GM23338 (cell line): ENCODE data around the gene DYSF. TPM values are rescaled to one million over a fixed set of nuclear protein-coding genes. Genes with fewer than 3 reads are reported as not detected.

ENCODE experiments used
- ATAC-seq: fragments of 200-7000 bp; cut with Tn5 transposase; 3 replicates; pipeline ENCODE4 v1.9.1; 2020
- DNase-seq: peaks from one replicate; pipeline ENCODE4 v3.0.0-alpha.2; 2015; ENCODE audit warnings: low spot score
- H2AFZ ChIP-seq: fragments of 200-600 bp; sonication (generic); 2 replicates; pipeline ENCODE4 v1.8.0; 2016; ENCODE audit warnings: antibody characterized with exemption, mild to moderate bottlenecking, moderate library complexity
- H3F3A ChIP-seq: fragments of 200-600 bp; sonication (generic); replicated peaks from 2 replicates; pipeline ENCODE4 v1.8.0; 2017; ENCODE audit warnings: antibody characterized with exemption, mixed run types, low read depth
- H3K27ac ChIP-seq: fragments of 200-600 bp; sonication (generic); 2 replicates; pipeline ENCODE4 v1.6.1; 2016; ENCODE audit warnings: low read depth
- H3K27me3 ChIP-seq: fragments of 200-600 bp; sonication (generic); 2 replicates; pipeline ENCODE4 v1.8.0; 2016; ENCODE audit warnings: mild to moderate bottlenecking, mixed run types, moderate library complexity; ENCODE audit not compliant: insufficient read depth
- H3K36me3 ChIP-seq: fragments of 200-600 bp; sonication (generic); 2 replicates; pipeline ENCODE4 v1.8.0; 2016; ENCODE audit warnings: mild to moderate bottlenecking; ENCODE audit not compliant: insufficient read depth
- H3K4me1 ChIP-seq: fragments of 200-600 bp; sonication (generic); 2 replicates; pipeline ENCODE4 v1.8.0; 2016; ENCODE audit warnings: mild to moderate bottlenecking, moderate library complexity; ENCODE audit not compliant: insufficient read depth
- H3K4me2 ChIP-seq: fragments of 200-600 bp; sonication (generic); 2 replicates; pipeline ENCODE4 v1.7.1; 2017; ENCODE audit warnings: mixed run types
- H3K4me3 ChIP-seq: fragments of 200-600 bp; sonication (generic); 2 replicates; pipeline ENCODE4 v1.6.1; 2016; ENCODE audit warnings: mixed run types
- H3K79me2 ChIP-seq: fragments of 200-600 bp; sonication (generic); replicated peaks from 2 replicates; pipeline ENCODE4 v1.8.0; 2017; ENCODE audit warnings: mild to moderate bottlenecking; ENCODE audit not compliant: insufficient read depth
- H3K9me2 ChIP-seq: fragments of 200-600 bp; sonication (generic); 2 replicates; pipeline ENCODE4 v1.8.0; 2017; ENCODE audit not compliant: insufficient read depth
- H4K20me1 ChIP-seq: fragments of 200-600 bp; sonication (generic); replicated peaks from 2 replicates; pipeline ENCODE4 v1.8.0; 2017; ENCODE audit warnings: mild to moderate bottlenecking; ENCODE audit not compliant: insufficient read depth
- H3K27ac Mint-ChIP-seq: 2 replicates; pipeline ENCODE4 v1.8.0; 2020; ENCODE audit warnings: inconsistent platforms, mild to moderate bottlenecking, moderate library complexity, mixed read lengths
- H3K27me3 Mint-ChIP-seq: 3 replicates; pipeline ENCODE4 v1.8.0; 2022; ENCODE audit warnings: low read depth, mild to moderate bottlenecking, moderate library complexity, mixed read lengths, inconsistent platforms; ENCODE audit not compliant: insufficient read depth, poor library complexity
- H3K36me3 Mint-ChIP-seq: 3 replicates; pipeline ENCODE4 v1.8.0; 2021; ENCODE audit warnings: low read depth, mild to moderate bottlenecking, inconsistent platforms, moderate library complexity, mixed read lengths
- H3K4me1 Mint-ChIP-seq: 3 replicates; pipeline ENCODE4 v1.8.0; 2020; ENCODE audit warnings: mild to moderate bottlenecking, inconsistent platforms, mixed read lengths
- H3K4me3 Mint-ChIP-seq: 3 replicates; pipeline ENCODE4 v1.8.0; 2021; ENCODE audit warnings: moderate library complexity, mild to moderate bottlenecking, inconsistent platforms, mixed read lengths
- H3K9me3 Mint-ChIP-seq: 3 replicates; pipeline ENCODE4 v1.8.0; 2020; ENCODE audit warnings: moderate library complexity, mild to moderate bottlenecking, inconsistent platforms, mixed read lengths
- CREB1 ChIP-seq: fragments of 250-450 bp; sonication (Bioruptor Pico); IDR thresholded peaks from 2 replicates; pipeline ENCODE4 v1.5.0; 2020; ENCODE audit warnings: low read depth, mild to moderate bottlenecking, moderate library complexity
- EZH2 ChIP-seq: fragments of 200-600 bp; sonication (generic); IDR thresholded peaks from one replicate; pipeline ENCODE4 v1.8.0; 2017; ENCODE audit warnings: antibody characterized with exemption, mild to moderate bottlenecking, low read depth; ENCODE audit not compliant: unreplicated experiment
- EZH2phosphoT487 ChIP-seq: fragments of 200-600 bp; sonication (generic); IDR thresholded peaks from one replicate; pipeline ENCODE4 v1.8.1; 2018; ENCODE audit warnings: antibody characterized with exemption; ENCODE audit not compliant: unreplicated experiment
- JUNB ChIP-seq: IDR thresholded peaks from one replicate; pipeline ENCODE4 v1.6.1; 2016; ENCODE audit warnings: antibody characterized with exemption; ENCODE audit not compliant: unreplicated experiment
- POLR2AphosphoS5 ChIP-seq: IDR thresholded peaks from 2 replicates; pipeline ENCODE4 v1.6.1; 2016; ENCODE audit warnings: antibody characterized with exemption, low read depth
- STAT1 ChIP-seq: IDR thresholded peaks from one replicate; pipeline ENCODE4 v1.6.1; 2016; ENCODE audit warnings: antibody characterized with exemption; ENCODE audit not compliant: unreplicated experiment
- ZNF114 ChIP-seq: fragments of 250-450 bp; sonication (Bioruptor Pico); IDR thresholded peaks from 2 replicates; pipeline ENCODE4 v1.5.0; 2020; ENCODE audit warnings: mild to moderate bottlenecking, moderate library complexity
- ZNF331 ChIP-seq: fragments of 250-450 bp; sonication (Bioruptor Pico); IDR thresholded peaks from 2 replicates; pipeline ENCODE4 v1.5.0; 2020; ENCODE audit warnings: low read depth, mild to moderate bottlenecking, moderate library complexity
- polyA plus RNA-seq: library from polyadenylated mRNA; unstranded; fragments of >200 nt; fragmentation: Nextera tagmentation; extraction: Ambion mirVana; gene quantifications from 2 replicates; pipeline ENCODE4 v1.2.1, GENCODE V29; 2016
- total RNA-seq: library from RNA; depleted of rRNA; stranded (reverse); fragments of >200 nt; shearing (Covaris generic); gene quantifications from 2 replicates; pipeline ENCODE4 v1.2.3, GENCODE V29; 2014
- TF ChIP-seq, protein P1 (sequence below), 2 experiments: fragments of 200-600 bp in 1 of 2; sonication (generic) in 1 of 2; conservative IDR thresholded peaks; 2 replicates each; pipeline versions ENCODE4 v1.5.1 to v1.6.1; 2016 to 2017; ENCODE audit warnings: antibody characterized with exemption in 2 of 2, low read depth in 2 of 2, mild to moderate bottlenecking in 2 of 2, moderate library complexity in 1 of 2
- TF ChIP-seq, protein P2 (sequence below): IDR thresholded peaks from one replicate; pipeline ENCODE4 v1.6.1; 2018; ENCODE audit warnings: antibody characterized with exemption; ENCODE audit not compliant: unreplicated experiment
- TF ChIP-seq, protein P3 (sequence below): fragments of 250-450 bp; sonication (Bioruptor Pico); IDR thresholded peaks from 2 replicates; pipeline ENCODE4 v1.5.0; 2020; ENCODE audit warnings: mild to moderate bottlenecking, moderate library complexity
- TF ChIP-seq, protein P4 (sequence below): IDR thresholded peaks from 2 replicates; pipeline ENCODE4 v1.6.1; 2016; ENCODE audit warnings: antibody characterized with exemption

Gene DYSF
- total and polyA plus RNA-seq, 2 experiments from 2014 or later, result 7.3 to 21.3 TPM

DNA sequence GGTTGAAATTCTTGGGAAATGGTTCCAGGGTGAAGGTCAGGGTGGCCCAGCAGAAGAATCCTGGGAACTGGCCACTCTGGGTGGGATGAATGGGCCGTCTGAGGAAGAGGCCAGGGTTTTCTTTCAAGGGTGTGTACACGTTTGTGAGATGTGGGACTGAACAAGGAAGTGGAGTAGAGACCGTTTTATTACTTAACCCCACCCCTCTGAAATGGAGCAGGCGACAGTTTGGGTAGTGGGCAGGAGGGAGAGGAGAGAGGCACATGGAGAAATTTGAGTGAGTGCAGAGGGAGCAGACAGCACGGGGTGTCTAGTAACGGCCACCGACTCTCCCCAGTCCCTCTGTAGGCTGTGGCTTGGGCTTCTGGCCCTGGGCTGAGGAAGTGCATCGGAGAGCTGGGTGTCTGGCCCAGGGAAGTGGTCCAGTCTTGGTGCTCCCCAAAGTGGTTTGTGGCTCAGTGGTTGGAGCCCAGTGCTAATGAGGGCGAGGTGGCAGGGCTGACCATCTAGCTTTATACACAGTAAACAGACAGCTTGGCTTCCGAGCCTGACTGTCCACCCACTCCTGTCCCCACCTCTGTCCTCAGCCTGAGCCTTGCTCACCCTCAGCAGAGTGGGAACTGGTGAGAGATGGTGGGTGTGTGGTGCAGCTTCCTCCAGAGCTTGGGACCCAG lies 135.3 kb downstream of the DYSF start:
- H3K27ac ChIP-seq, result no peak overlapping the region
- no peak for ATAC-seq
- H3K4me3 Mint-ChIP-seq, result no peak overlapping the region

More for the DNA sequence above, 135.3 kb downstream of the DYSF start:
- Histone ChIP-seq H4K20me1 (0 out of 2 replicates have a peak, but pooled peaks cover 3% of the 10 kb centered on the region), H3K4me3 (no peak overlapping the region), H3F3A (no peaks in the 10 kb centered on the region), H2AFZ (no peak overlapping the region), H3K79me2 (no peaks in the 10 kb centered on the region), H3K27me3 (no peaks in the 10 kb centered on the region), H3K36me3 (no peaks in the 10 kb centered on the region), H3K4me2 (no peak overlapping the region), H3K9me2 (no peaks in the 10 kb centered on the region), H3K4me1 (no peaks in the 10 kb centered on the region)
- Mint-ChIP-seq H3K4me1 (peaks cover 24% of the 10 kb centered on the region), H3K9me3 (no peaks in the 10 kb centered on the region), H3K36me3 (peaks cover 7% of the 10 kb centered on the region; the same call in 2 of the 3 replicates), H3K27me3 (no peaks in the 10 kb centered on the region), H3K27ac (no peak overlapping the region)
- no peak for DNase-seq
- TF ChIP-seq EZH2 (no peak), ZNF331 (no peak), JUNB (no peak), CREB1 (no peak), ZNF114 (no peak), POLR2AphosphoS5 (no peak), EZH2phosphoT487 (no peak), STAT1 (no peak)
- TF ChIP-seq, protein P1, sequence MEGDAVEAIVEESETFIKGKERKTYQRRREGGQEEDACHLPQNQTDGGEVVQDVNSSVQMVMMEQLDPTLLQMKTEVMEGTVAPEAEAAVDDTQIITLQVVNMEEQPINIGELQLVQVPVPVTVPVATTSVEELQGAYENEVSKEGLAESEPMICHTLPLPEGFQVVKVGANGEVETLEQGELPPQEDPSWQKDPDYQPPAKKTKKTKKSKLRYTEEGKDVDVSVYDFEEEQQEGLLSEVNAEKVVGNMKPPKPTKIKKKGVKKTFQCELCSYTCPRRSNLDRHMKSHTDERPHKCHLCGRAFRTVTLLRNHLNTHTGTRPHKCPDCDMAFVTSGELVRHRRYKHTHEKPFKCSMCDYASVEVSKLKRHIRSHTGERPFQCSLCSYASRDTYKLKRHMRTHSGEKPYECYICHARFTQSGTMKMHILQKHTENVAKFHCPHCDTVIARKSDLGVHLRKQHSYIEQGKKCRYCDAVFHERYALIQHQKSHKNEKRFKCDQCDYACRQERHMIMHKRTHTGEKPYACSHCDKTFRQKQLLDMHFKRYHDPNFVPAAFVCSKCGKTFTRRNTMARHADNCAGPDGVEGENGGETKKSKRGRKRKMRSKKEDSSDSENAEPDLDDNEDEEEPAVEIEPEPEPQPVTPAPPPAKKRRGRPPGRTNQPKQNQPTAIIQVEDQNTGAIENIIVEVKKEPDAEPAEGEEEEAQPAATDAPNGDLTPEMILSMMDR (conservative IDR thresholded peaks at IDR 0.05; ENCODE audit: low read depth in 2 of 2), result no peak
- TF ChIP-seq, protein P2, sequence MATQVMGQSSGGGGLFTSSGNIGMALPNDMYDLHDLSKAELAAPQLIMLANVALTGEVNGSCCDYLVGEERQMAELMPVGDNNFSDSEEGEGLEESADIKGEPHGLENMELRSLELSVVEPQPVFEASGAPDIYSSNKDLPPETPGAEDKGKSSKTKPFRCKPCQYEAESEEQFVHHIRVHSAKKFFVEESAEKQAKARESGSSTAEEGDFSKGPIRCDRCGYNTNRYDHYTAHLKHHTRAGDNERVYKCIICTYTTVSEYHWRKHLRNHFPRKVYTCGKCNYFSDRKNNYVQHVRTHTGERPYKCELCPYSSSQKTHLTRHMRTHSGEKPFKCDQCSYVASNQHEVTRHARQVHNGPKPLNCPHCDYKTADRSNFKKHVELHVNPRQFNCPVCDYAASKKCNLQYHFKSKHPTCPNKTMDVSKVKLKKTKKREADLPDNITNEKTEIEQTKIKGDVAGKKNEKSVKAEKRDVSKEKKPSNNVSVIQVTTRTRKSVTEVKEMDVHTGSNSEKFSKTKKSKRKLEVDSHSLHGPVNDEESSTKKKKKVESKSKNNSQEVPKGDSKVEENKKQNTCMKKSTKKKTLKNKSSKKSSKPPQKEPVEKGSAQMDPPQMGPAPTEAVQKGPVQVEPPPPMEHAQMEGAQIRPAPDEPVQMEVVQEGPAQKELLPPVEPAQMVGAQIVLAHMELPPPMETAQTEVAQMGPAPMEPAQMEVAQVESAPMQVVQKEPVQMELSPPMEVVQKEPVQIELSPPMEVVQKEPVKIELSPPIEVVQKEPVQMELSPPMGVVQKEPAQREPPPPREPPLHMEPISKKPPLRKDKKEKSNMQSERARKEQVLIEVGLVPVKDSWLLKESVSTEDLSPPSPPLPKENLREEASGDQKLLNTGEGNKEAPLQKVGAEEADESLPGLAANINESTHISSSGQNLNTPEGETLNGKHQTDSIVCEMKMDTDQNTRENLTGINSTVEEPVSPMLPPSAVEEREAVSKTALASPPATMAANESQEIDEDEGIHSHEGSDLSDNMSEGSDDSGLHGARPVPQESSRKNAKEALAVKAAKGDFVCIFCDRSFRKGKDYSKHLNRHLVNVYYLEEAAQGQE, result no peak
- TF ChIP-seq, protein P3, sequence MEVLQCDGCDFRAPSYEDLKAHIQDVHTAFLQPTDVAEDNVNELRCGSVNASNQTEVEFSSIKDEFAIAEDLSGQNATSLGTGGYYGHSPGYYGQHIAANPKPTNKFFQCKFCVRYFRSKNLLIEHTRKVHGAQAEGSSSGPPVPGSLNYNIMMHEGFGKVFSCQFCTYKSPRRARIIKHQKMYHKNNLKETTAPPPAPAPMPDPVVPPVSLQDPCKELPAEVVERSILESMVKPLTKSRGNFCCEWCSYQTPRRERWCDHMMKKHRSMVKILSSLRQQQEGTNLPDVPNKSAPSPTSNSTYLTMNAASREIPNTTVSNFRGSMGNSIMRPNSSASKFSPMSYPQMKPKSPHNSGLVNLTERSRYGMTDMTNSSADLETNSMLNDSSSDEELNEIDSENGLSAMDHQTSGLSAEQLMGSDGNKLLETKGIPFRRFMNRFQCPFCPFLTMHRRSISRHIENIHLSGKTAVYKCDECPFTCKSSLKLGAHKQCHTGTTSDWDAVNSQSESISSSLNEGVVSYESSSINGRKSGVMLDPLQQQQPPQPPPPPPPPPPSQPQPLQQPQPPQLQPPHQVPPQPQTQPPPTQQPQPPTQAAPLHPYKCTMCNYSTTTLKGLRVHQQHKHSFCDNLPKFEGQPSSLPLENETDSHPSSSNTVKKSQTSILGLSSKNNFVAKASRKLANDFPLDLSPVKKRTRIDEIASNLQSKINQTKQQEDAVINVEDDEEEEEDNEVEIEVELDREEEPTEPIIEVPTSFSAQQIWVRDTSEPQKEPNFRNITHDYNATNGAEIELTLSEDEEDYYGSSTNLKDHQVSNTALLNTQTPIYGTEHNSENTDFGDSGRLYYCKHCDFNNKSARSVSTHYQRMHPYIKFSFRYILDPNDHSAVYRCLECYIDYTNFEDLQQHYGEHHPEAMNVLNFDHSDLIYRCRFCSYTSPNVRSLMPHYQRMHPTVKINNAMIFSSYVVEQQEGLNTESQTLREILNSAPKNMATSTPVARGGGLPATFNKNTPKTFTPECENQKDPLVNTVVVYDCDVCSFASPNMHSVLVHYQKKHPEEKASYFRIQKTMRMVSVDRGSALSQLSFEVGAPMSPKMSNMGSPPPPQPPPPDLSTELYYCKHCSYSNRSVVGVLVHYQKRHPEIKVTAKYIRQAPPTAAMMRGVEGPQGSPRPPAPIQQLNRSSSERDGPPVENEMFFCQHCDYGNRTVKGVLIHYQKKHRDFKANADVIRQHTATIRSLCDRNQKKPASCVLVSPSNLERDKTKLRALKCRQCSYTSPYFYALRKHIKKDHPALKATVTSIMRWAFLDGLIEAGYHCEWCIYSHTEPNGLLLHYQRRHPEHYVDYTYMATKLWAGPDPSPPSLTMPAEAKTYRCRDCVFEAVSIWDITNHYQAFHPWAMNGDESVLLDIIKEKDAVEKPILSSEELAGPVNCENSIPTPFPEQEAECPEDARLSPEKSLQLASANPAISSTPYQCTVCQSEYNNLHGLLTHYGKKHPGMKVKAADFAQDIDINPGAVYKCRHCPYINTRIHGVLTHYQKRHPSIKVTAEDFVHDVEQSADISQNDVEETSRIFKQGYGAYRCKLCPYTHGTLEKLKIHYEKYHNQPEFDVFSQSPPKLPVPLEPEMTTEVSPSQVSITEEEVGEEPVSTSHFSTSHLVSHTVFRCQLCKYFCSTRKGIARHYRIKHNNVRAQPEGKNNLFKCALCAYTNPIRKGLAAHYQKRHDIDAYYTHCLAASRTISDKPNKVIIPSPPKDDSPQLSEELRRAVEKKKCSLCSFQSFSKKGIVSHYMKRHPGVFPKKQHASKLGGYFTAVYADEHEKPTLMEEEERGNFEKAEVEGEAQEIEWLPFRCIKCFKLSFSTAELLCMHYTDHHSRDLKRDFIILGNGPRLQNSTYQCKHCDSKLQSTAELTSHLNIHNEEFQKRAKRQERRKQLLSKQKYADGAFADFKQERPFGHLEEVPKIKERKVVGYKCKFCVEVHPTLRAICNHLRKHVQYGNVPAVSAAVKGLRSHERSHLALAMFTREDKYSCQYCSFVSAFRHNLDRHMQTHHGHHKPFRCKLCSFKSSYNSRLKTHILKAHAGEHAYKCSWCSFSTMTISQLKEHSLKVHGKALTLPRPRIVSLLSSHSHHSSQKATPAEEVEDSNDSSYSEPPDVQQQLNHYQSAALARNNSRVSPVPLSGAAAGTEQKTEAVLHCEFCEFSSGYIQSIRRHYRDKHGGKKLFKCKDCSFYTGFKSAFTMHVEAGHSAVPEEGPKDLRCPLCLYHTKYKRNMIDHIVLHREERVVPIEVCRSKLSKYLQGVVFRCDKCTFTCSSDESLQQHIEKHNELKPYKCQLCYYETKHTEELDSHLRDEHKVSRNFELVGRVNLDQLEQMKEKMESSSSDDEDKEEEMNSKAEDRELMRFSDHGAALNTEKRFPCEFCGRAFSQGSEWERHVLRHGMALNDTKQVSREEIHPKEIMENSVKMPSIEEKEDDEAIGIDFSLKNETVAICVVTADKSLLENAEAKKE (CRISPR knock-in tag), result no peak
- TF ChIP-seq, protein P4, sequence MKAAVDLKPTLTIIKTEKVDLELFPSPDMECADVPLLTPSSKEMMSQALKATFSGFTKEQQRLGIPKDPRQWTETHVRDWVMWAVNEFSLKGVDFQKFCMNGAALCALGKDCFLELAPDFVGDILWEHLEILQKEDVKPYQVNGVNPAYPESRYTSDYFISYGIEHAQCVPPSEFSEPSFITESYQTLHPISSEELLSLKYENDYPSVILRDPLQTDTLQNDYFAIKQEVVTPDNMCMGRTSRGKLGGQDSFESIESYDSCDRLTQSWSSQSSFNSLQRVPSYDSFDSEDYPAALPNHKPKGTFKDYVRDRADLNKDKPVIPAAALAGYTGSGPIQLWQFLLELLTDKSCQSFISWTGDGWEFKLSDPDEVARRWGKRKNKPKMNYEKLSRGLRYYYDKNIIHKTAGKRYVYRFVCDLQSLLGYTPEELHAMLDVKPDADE, result no peak
